Right renal cortex interstitium (tissue), 3 donors: ENCODE data around the gene SLC25A29. TPM values are rescaled to one million over a fixed set of nuclear protein-coding genes. Genes with fewer than 3 reads are reported as not detected.

Source experiments
- DNase-seq, 3 donors: peaks; one replicate each; pipeline ENCODE4 v3.0.0-alpha.2; 2013; ENCODE audit warnings: low read depth in 3 of 3, low spot score in 2 of 3
- polyA plus RNA-seq, 3 donors: library from polyadenylated mRNA; unstranded; fragments of 120-200 nt; gene quantifications; one replicate each; pipeline ENCODE4 v1.2.1, GENCODE V29; 2013; ENCODE audit not compliant: insufficient read length in 3 of 3

The SLC25A29 gene
- polyA plus RNA-seq, 3 donors: 32.6 to 41.9 (median 34.2) TPM

- no peak for DNase-seq
These were observed 65.0 kb downstream of the SLC25A29 start for GRCh38 chr14:100241279-100241678.

Other genes with a start within 250 kb of the SLC25A29 start
- gene EVL, start 241.0 kb downstream of the SLC25A29 start, polyA plus RNA-seq: 100 to 1,000 TPM in 1 of 3 donors, 10 to 100 TPM in 2; 98.1 to 104 (median 99.9) TPM
- 10 to 100 TPM in 1 of 3 donors, 1 to 10 TPM in 2; 5.3 to 11.1 (median 9.8) TPM for gene DEGS2, start 146.8 kb downstream of the SLC25A29 start, polyA plus RNA-seq
- gene YY1, start 67.3 kb downstream of the SLC25A29 start, polyA plus RNA-seq: 100 to 1,000 TPM; 146 to 151 (median 146) TPM
- under 1 TPM in 1 of 3 donors, not detected in 2; 0.10 TPM for gene SLC25A47, start 16.9 kb upstream of the SLC25A29 start, polyA plus RNA-seq
- 1 to 10 TPM; 8.2 to 9.6 (median 8.4) TPM for gene WDR25, start 70.0 kb upstream of the SLC25A29 start, polyA plus RNA-seq